Stimulated activated CD4-positive, alpha-beta T cell treated with anti-CD3 and anti-CD28 coated beads, Interleukin-1b, Interleukin-23, amount 100 ng/mL, for 48 hours (primary cell): ENCODE measurements around the gene MAST2.

Experiments used
- DNase-seq: peaks from one replicate; pipeline ENCODE4 v3.0.0-alpha.2; 2020

Gene MAST2

DNA sequence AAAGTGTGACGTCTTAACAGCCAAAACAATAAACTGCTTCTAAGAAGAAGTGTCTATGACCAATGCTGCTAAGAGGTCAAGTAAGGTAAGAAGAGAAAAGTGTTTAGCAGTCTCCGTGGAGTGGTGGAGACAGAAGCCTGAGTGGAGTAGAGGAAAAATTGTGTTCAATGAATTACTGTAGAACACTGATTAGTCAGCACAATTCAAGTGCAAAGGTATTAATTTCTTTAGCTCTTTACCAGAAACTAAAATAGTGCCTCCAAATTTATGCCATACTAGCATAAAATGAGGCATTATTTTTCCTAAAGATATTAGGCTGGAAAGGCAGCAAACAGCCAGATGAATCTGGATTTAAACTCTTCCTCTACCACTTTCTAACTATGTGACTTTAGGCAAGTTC lies 272.9 kb downstream of the MAST2 start:
- DNase-seq = no peak

DNA sequence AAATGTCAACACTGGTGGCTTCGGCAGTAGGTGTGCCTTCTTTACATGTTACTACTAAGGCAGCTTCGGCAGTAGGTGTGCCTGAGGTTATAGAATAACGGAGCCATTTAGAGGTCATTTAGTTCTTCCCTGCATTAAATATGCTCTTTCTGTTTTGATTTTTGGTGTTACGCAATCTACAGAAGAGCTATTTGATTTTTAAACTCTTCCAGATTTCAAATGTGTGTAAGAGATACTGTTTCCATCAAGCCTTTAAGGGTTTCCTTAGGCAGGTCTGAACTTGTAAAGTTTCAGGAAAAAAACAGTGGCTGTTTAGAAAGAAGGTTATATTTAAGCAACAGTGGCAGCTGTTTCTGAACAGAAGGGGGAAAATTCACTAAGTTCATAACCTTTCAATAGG lies 274.2 kb downstream of the MAST2 start:
- no peak for DNase-seq

DNA sequence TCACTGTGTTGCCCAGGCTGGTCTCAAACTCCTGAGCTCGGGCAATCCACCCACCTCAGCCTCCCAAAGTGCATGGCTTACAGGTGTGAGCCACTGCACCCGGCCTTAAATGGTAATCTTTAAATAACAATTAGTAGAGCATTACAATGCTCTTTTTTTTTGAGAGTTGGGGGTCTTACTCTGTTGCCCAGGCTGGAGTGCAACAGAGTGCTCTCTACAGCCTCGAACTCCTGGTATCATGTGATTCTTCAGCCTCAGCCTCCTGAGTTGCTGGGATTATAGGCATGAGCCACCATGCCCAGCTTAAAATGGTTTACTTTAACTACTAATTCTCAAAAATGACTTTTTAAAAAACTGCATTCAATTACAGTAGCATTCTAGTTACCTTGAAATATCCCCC lies 276.8 kb downstream of the MAST2 start:
- no peak for DNase-seq

DNA sequence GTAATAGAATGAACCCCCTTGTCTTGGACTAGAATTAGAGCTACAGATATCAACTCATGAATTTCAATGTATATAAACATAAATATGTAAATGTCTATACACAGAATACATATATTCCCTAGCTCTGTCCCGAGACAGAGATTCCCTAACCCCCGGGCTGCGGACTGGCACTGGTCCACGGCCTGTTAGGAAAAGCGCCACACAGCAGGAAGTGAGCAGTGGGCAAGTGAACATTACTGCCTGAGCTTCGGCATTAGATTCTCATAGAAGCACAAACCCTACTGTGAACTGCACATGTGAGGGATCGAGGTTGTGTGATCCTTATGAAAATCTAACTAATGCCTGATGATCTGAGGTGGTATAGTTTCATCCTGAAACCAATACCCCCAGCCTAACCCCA lies 277.8 kb downstream of the MAST2 start:
- no peak for DNase-seq

DNA sequence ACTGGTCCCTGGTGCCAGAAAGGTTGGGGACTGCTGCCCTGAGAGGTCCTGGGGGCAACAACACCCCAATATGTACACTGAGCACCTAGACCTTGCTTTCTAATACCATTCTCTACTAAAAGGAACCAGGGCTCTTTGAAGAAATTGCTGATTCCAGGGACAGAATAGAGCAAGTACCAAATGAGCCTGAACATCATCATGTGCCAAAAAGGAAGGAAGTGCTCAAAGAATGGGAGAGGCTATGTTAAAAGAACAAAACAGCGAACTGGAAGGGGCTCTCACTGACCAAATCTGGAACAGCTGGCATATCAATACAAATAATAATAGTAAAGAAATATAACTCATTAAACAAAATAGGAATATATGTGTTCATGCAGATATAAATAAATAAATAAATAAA lies 278.2 kb downstream of the MAST2 start:
- DNase-seq = no peak

DNA sequence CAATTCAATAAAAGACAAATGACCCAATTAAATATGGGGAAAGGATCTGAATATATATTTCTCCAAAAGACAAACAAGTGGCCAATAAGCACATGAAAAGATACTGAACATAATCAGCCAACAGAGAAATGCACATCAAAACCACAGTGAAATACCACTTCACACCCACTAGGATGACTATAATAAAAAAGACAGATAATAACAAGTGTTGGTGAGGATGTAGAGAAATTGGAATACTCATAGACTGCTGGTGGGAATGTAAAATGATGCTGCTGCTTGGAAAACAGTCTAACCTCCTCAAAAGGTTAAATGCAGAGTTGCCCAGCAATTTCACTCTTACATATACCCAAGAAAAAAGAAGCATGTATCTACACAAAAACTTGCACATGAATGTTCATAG lies 280.2 kb downstream of the MAST2 start:
- DNase-seq = no peak

DNA sequence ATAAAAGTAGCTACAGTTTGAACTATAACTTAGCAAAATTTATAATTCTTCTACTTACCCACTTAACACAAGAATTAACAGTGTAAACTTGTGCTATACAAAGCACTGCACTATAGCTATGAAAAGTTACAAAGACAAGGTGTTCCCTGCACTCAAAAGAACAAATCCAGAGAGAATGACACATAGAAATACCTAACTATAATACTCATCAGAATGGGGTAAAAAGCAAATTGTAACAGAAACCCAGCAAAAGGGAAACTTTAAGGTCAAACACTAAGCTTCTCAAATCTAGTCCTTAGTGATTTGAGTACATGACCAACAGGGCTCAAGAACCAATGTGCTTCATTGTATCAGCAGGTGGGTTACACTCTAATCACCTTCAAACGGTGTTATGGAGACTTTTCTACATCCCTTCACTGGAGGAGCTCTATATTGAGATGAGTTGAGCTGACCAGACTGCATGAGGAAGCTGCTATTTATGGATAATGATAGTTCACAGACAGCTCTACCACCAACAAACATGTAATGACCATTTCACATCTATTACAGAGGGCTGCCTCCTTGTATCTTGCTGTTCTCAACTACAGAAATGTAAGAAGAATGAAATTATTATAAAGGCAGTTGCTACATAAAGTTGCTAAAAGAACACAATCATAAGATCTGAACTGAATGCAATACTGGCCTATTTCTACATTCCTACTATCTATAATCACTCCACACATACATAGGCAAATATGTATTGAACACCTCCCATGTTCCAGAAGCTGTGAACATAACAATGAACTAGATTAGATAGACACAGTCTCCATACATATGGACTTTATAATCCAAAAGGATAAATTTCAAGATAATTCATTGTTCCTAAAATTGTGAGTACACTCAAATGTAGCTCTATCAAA lies 281.4 kb downstream of the MAST2 start:
- no peak for DNase-seq
